ENCODE measurements around the gene CHRM2.

- TF ChIP-seq SP1 (IDR thresholded peaks at IDR 0.05; ENCODE audit: low read depth, low read length), result no peak
- TF ChIP-seq POLR2A (IDR thresholded peaks at IDR 0.05; ENCODE audit: control extremely low read depth in 1 of 2, low read depth in 2 of 2, low read length in 2 of 2), result no peak
- no peak for TF ChIP-seq EZH2 (IDR thresholded peaks at IDR 0.05; ENCODE audit: low read depth, low read length, severe bottlenecking)
- TF ChIP-seq CTCF (IDR thresholded peaks at IDR 0.05; ENCODE audit: control extremely low read depth in 1 of 3, insufficient read depth in 1 of 3, low read depth in 1 of 3, low read length in 3 of 3), result no peak
- no peak for TF ChIP-seq RNF2 (IDR thresholded peaks at IDR 0.05; ENCODE audit: borderline replicate concordance, low read depth, low read length, missing control alignments, poor library complexity, severe bottlenecking)
- no peak for TF ChIP-seq EGR1 (IDR thresholded peaks at IDR 0.05; ENCODE audit: borderline replicate concordance, low read depth, low read length)
- TF ChIP-seq ATF3 (IDR thresholded peaks at IDR 0.05; ENCODE audit: insufficient read depth, low read depth, low read length), result no peak
- TF ChIP-seq KDM1A (IDR thresholded peaks at IDR 0.05; ENCODE audit: borderline replicate concordance, low read length), result no peak
Observed at GRCh38 chr7:136947347-136947746, 78.9 kb downstream of the CHRM2 start.

Measured in H1 (cell line).